ENCODE measurements around the gene PDGFD.

PDGFD gene

DNA sequence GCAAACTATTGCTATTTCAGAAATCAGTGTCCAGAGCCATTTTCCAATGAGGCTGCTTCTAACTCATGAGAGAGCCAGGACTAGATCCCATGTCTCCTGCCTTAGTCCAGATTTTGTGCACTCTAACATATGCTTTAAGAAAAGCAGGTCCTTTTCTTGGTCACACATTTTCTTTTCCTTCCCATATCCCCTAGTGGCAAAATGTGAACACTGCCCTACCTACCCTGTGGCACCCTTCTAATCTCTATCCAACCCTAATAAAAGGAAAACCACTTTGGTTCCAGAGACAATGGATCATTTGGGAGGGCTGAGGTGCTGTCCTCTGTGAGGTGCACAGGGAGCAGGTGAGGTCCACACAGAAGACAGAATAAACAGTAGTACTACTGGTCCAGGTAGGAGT, 199.6 kb downstream of the PDGFD start:
- no peak for DNase-seq
- intact Hi-C loops (cut with DNase I) = no loop called here

- no peak for DNase-seq
- intact Hi-C loops (cut with DNase I) = no loop called here
Measured at GRCh38 chr11:103963648-103964047, 200.3 kb downstream of the PDGFD start.

- no peak for DNase-seq
- intact Hi-C loops (cut with DNase I) = no loop called here
Measured at GRCh38 chr11:103961010-103961409, 202.9 kb downstream of the PDGFD start.

DNA sequence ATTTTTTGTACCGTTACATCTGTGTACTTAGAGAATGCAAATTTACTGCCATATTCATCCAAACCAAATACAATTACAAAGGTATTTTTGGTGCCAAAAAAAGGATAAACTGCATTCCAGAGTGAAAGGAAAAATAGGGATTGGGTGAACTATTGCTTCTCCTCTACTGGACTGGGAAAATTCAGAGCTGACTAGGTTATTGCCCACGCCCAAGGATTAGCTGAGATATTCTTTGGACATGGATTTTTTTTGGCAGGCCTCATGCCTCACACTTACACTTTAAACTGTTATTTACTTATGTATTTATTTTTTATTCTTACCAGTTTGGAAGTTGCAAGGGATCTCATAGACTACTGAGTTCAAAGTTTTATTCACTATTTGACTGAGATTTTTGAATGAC, 203.8 kb downstream of the PDGFD start:
- DNase-seq = no peak

GRCh38 chr11:103959279-103959942, 204.5 kb downstream of the PDGFD start:
- DNase-seq = no peak
- intact Hi-C loops (cut with DNase I) = no loop called here

More for the DNA sequence above, 203.8 kb downstream of the PDGFD start:
- intact Hi-C loops (cut with DNase I) = no loop called here

DNA sequence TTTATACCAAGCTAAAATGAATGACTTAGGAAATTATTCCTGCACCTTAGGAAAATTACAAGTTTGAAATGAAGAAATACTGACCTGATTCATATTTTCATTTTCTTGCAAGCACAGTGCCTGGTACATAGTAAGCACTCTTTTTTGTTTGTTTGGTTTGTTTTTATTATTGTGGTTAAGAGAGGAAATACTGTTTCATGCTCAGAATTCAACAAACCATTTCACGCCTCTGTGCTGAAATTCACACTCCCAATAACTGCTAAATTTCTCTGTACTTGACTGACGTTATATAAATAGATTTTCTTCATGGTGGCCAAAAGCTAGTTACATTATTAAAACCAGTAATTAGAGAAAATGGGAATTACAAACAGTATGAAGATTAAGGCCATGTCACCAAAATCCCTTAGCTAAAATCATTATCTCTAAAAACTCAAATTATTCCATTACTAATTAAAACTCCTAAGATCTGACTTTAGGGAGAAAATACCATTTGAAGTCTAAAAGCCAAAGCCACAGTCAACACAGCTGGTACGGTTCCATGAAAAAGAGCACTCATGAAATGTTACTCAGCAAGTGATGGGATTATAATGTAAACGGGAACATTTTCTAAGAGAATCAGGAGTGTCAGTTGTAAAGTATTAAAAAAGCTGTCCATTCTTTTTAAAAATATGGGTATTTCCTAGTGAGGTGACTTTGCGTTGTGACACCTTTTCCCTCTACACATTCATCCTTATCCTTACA, 205.3 kb downstream of the PDGFD start:
- DNase-seq = no peak
- intact Hi-C loops (cut with DNase I) = no loop called here

DNA sequence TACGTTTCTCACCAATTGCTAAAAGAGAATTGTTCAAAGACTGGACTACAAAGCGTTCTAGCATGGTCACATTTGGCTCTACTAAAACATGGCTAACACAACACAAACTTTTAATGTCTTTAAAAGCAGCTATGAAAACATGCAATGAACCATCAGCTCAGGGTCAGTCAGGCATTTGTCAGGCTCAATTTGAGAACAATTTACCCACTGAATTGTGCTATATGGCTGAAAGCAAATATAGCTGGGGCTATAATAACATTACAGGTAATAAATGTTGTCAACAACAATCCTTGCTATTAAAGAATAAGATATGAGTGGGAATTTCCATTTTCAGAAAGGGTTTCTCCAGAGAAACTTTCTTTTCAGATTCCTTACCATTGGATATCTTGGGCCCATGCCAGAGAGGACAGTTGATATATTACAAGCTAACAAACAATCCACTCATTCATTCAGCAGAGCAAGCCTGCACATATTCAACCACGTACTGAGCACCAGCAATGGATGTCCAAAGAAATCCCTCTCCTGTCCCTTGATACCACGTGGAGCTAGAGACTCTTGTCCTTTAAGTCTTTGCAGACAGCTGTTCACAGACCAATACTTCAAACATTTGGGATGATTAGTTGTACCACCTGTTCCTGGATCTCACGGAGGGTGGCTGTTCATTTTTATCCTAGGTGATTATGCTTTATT, 210.0 kb downstream of the PDGFD start:
- intact Hi-C loops (cut with DNase I) = no loop called here
- no peak for DNase-seq

GRCh38 chr11:103949781-103950180, 214.2 kb downstream of the PDGFD start:
- DNase-seq = no peak
- intact Hi-C loops (cut with DNase I) = no loop called here

DNA sequence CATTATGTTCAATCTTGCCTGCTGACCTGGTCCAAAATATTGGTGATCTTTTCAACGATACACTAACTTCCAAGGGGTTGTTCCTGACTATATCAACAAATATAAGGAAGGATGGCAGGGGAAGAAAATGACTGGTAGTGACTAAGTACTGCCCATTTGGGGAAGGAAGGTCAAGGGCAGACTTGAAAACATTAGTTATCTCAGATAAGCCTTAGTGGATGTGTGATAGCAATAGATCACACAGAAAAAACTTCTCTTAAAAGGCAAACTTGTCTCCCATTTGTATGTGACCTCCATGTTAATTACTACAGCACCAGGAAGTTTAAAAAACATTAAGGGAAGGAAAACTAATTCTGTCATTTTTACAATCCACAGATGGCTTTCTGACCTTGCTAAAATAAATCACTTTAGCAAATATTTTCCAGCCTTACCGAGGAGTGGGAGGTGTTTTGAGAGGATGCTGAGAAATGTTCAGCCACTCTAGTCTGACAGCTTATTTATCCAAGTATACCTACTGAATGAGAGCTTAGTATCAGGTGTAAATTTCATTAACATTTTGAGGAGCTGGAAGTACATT, 215.7 kb downstream of the PDGFD start:
- intact Hi-C loops (cut with DNase I) = no loop called here
- DNase-seq = no peak

DNA sequence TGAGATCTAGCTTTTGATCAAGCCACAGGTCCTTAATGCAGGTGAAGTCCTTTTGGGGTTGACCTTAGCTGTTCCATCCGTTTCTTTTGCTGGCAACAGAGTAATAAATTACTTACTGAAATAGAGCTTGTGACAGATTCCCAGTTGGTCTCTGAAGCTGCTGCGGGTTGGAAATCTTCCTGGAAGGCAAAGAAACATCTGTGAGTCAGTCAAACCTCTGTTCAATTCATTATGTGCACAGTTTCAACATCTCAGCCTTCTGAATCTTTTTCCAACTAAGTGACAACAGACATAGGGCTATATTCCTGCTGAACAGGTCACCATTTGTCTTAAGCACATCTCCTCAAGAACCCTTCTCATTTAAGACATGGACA, 216.4 kb downstream of the PDGFD start:
- DNase-seq = no peak
- intact Hi-C loops (cut with DNase I) = no loop called here

DNA sequence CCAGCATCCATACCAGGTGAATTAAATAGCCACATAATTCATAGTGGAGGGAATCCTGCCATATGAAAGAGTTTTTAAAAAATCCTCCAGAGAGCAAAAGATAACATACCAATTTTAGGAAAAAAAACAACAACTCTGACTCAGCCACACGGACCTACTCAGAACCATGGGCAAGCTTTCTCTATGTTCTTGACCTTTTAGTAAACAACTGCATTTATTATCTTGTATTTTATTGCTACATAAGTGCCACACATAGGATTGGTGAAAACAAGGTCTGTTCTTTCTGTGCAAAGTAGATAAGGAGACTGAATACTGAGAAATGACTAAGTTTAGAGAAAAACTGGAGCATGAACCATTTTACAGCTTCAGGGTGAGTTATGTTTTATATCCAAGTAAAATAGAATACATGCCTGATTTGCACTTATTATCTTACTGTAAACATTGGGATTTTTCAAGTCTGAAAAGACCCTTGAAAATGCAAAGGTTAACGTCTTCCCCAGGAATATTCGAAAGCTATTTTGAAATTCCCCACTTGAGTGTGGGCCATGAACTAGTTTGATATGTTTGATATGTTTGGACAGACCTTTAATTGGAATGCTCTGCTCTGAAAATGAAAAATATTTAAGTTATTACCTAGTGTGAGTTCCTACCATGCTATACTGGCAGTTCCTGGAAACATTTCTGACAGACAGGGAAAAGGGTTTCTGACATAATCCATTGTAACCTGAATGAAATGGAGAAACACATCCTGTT, 217.0 kb downstream of the PDGFD start:
- intact Hi-C loops (cut with DNase I) = no loop called here
- no peak for DNase-seq

DNA sequence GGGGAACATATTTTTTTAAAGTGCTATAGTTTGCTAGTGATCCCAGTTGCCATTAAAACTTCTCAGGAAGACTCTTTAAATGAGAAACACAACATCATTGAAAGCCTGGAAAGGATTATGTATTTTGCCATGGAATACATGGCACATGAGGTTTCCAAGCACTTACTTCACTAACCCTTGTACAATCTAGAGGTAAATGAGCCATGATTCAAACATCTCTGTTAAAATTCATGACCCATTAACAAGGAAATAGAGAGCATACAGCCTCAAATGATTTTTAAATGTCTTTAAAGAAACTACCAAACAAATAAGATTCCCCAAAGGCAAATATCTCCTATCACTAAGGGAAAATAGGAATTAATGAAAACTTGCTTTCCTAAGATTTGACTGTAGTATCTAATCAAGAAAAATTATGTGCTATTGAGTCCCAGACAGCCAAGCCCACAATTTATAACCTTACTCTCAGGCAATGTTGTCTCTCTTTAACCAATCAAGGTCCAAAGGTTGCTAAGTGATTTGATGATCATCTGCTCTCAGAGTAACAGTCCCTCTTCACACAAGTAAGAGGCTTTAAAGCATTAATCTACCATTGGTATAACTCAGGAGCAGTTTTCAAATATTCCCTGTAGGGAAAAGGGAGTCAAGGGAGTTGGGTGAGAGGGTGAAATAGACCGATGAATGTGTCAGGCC, 219.6 kb downstream of the PDGFD start:
- intact Hi-C loops (cut with DNase I) = no loop called here

GRCh38 chr11:103942646-103943045, 221.3 kb downstream of the PDGFD start:
- intact Hi-C loops (cut with DNase I) = no loop called here
- DNase-seq = no peak

More for the DNA sequence above, 219.6 kb downstream of the PDGFD start:
- DNase-seq = no peak

- no peak for DNase-seq
- intact Hi-C loops (cut with DNase I) = no loop called here
Measured at GRCh38 chr11:103940551-103940950, 223.4 kb downstream of the PDGFD start.

DNA sequence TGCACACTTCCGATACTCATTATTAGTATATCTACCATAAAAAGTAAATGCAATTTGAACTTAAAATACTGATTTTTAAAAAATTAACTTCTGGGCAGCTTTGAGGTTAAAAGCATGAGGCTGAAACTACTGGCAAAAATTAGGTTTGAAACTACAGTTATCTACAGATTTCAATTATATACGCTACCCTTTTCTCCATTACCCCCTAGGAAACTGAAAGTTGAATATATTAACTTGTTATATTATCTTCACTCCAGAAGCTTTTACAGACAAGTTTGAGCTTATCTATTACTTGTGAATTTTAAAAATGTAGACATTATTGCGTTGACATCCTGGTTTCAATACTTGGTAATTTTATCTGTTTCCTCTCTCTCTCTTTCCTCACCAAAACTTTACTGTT, 224.3 kb downstream of the PDGFD start:
- intact Hi-C loops (cut with DNase I) = no loop called here
- no peak for DNase-seq

DNA sequence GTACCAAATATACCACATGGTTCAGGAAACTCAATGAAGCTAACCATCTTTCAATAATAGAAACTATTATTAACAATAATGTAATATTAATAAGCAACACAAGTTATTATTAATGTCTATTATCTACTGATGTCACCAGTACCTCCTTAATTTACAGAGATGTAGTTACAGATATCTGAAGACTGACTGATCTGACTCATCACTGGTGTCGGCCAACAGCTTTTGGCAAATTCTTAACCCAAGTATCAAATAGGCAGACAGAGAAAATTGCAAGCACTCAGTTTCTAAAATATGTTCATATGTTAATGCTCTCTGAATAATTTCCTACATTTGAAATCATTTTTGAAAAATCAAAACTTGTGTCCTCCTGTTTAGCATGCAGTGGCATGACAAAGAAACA, 227.9 kb downstream of the PDGFD start:
- no peak for DNase-seq
- intact Hi-C loops (cut with DNase I) = no loop called here

DNA sequence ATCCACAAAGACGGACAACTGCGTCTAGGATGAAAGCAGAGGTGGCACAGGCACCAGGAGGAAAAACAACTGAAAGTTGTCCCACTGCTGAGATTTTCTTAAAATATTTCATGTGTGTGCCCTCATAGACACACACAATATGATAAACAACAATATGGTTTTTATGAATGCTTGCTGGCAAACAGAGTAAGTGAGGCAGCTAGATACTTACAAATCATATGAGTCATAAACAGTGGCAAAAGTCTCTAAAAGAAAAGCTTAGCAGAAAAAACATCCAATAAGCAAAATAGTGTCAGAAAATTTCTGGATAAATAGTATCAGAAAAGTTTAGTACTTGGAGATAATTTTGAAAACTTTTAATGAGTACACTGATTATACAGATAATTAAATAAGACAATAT, 228.7 kb downstream of the PDGFD start:
- DNase-seq = no peak
- intact Hi-C loops (cut with DNase I) = no loop called here

- DNase-seq = no peak
- intact Hi-C loops (cut with DNase I) = no loop called here
Measured at GRCh38 chr11:103929170-103929903, 234.6 kb downstream of the PDGFD start.

DNA sequence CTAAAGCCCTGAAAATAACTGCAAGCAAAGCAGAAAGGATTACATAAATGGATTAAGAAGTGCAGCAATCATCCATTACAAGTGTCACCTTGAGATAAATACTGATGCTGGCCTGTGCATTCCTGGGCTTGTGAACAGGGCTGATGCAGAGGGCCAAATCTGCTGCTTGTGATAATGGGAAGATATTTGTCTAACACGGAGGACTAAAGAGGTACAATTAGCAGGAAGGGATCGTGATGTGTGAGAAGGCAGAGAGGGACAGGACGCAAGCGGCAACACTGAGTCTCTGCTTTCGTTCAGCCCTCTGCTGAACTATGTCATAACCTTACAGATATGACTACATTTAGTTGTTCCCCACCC, 235.2 kb downstream of the PDGFD start:
- no peak for DNase-seq
- intact Hi-C loops (cut with DNase I) = no loop called here

Measured in posterior cingulate gyrus (tissue), 11 donors.